CMK (cell line): ENCODE data around the gene F10.
"Not testable (repeated sequence)": the region's sequence is repeated elsewhere in the genome, so short reads cannot be mapped to it uniquely, and the experiment has no call there.

Source experiments
- DNase-seq: peaks from one replicate; pipeline ENCODE4 v3.0.0-alpha.2; 2010; ENCODE audit warnings: low read depth

The F10 gene

DNA sequence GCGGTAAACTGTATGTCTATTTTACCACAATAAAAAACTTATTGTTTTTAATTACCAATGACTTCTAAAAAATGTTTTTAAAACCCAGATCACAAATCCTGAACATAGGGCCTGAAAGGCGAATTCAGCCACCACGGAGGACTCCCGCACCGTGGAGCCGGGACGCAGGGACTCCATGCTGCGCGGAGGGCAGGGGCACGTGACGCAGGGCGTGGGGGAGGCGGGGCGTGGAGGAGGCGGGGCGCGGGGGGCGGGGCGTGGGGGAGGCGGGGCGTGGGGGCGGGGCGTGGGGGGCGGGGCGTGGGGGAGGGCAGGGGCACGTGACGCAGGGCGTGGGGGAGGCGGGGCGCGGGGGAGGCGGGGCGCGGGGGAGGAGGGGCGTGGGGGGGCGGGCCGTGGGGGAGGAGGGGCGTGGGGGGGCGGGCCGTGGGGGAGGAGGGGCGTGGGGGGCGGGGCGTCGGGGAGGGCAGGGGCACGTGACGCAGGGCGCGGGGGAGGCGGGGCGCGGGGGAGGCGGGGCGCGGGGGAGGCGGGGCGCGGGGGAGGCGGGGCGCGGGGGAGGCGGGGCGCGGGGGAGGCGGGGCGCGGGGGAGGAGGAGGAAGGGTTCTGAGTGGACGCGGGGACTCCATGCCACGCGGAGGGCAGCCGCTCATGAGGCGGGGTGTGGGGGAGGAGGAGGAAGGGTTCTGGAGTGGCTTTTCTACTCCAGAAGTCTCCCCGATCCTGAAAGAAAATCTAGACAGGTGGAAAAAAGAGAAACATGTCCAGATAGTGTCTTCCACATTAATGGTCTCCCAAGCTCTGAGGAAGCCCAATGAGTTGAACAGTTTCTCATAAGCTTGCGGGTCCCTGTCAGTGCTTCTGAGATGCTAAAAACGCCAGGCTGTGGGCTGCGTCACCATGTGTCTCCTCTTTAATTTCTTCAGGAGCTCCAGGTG, 31.5 kb downstream of the F10 start:
- DNase-seq: peak; percentile 63

DNA sequence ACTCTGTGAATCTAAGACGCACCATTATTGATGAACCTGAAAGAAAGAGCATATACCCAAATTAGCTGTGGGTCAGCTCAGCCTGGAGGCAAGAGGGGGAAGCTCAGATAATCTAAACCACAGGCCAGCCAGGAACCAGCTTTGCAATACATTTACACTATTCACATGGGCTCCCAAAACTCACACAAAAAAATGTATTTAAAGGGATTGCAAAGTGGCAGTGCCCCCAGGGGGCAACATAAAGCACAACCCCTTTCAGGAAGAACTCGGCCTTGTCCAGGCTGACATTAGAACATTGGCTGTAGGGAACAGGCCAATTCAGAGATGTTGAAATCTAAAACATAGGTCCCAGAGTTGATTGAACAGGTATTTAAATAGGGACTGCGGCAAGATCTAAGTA, 32.6 kb downstream of the F10 start:
- DNase-seq: no peak

DNA sequence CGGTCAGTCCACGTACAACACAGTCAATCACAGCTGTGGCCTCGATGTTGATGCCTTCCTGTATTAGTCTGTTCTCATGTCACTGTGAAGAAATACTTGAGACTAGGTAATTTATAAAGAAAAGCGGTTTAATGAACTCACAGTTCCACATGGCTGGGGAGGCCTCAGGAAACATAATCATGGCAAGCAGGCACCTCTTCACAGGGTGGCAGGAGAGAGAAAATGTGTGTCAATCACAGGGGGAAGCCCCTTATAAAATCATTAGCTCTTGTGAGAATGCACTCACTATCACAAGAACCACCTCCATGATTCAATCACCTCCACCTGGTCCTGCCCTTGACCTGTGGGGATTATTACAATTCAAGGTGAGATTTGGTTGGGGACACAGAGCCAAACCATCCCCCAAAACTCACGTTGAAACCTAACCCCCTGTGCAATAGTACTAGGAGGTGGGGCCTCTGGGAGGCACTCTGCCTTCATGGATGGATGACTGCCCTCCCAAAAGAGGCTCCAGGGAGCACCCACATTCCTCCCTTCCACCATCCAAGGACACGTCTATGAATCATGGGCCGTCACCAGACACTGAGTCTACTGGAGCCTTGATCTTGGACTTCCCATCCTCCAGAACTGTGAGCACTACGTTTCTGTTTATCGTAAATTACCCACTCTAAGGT, 33.5 kb downstream of the F10 start:
- no peak for DNase-seq

DNA sequence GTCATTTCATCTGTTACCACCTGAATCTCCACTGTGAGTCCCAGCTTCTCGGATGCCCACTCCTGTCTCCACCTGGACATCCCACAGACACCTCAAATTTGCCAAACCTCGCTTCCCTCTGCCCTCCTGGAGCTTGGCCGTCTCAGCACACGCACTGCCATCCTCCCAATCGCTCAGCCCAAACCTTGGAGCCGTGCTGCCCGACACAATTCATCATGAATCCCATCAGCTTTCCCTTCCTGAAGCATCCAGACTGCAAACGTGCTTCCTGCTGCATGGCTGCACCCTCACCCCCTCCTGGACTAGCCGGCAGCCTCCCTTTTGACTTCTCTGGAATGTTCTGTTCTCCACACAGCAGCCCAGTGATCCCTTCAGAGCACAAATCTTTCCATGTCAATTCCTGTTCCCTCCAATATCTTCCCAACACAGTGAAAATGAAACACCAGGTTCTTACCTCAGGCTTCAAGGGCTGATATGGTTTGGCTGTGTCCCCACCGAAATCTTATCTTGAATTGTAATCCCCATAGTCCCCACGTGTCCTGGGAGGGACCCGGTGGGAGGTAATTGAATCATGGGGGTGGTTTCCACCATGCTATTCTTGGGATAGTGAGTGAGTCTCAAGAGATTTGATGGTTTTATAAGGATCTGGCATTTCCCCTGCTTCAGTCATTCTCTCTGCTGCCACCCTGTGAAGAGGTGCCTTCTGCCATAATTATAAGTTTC, 34.8 kb downstream of the F10 start:
- no peak for DNase-seq

DNA sequence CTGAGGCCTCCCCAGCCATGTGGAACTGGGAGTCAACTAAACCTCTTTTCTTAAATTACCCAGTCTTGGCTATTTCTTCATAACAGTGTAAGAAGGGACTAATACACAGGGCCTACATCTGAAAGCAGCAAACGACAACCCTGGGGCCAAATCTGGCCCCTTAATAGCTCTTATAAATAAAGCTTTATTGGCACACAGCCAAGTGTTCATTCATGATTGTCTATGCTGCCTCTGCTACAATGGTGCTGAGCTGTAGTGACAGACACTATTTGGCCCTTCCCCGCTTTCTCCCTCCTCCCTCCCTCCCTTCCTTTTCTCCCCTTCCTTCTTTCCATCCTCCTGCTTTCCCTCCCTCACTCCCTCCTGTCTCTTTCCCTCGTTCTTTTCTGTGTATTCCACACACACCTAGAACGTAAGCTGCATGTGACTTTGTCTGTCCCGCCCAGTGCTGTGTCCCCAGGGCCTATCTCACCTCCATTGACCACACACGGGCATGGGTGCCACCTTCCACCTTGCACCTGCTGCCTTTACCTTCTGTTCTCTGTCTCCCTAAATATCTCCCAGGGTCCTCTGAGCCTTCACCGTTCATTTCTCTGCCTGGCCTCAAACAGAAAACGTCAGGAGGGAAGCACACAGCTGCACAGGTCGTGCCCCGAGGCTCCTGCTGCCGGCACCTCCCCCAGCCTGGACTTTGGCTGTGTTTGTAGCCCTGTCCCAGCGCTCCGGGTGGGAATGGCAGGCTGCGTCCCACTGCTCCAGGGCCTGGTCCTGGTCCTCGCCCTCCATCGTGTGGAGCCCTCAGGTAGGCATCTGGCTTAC, 35.5 kb downstream of the F10 start, which contains the start of gene PROZ:
Gene PROZ (plus strand): TSS at position 720 of the 819 bp plus-strand sequence. CDS start 13 bp downstream, at position 733.
- DNase-seq: no peak

DNA sequence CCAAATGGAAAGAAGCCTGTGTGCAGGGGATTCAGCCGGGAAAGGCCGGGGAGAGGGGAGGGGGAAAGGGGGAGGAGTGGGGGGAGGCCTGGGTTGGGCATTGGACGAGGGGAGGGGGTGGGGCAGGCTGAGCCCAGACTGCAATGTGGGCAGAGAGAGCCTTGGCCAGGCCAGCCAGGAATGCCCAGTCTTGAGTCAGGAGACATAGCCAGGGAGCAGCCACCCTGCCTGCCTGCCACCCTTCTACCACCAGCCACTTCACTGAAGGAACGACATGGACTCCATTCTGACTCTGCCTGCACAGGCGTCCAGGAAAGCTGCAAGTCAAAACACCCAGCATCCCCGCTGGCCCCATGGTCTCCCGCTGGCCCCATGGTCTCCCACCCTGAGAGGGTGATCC, 36.3 kb downstream of the F10 start:
- no peak for DNase-seq

DNA sequence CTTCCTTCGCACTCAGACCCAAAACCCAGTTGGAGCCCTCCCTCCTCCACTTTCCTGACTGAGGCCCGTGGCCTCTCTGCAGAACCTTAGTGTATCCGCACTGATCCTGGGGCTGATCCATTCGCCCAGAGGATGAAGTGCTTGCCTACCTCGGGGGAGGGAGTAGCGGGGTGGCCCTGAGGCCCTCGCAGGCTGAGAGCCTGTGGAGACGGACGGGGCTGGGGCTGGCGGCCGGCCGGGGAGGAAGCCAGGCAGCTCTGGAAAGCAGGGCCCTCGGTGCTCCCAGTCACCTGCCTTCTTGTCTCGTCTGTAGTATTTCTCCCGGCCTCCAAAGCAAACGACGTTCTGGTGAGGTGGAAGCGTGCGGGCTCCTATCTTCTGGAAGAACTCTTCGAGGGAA, 37.1 kb downstream of the F10 start:
- DNase-seq: no peak

DNA sequence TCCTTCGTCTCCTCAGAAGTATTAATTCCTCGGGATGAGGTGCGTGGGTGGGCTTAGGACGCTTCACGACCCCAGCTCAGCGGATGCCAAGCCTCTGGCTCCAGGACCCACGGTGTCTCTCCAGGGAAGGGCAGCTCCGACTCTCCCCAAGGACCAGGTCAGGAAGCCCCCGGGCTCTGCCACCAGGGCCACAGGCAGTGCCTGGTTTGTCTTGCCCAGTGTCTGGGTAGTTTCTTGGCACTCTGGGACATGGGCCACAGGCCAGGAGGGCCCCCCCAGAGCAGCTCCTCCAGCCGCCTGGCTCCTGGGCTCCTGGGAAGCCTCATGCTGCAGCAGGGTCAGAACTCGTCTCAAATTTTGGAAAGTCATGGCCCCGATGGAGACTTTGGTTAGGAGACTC, 38.4 kb downstream of the F10 start:
- DNase-seq: no peak

DNA sequence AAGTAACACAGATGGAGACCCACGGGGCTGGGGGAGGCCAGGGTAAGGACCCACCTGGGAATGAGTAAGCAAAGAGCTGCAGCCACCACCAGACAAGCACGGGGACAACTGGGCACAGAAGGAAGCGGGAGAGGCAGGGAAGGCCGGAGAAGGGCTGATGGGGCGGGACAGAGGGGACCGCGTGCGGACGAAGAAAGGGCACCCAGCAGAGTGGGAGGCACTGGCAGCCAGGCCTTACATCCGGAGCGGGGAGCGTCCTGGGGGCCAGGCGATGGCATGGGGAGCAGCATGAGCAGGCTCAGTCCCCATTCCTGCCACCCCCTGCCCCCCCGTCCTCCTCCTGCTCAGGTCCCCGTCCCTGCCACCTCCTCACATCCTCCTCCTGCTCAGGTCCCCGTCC, 38.8 kb downstream of the F10 start:
- no peak for DNase-seq

DNA sequence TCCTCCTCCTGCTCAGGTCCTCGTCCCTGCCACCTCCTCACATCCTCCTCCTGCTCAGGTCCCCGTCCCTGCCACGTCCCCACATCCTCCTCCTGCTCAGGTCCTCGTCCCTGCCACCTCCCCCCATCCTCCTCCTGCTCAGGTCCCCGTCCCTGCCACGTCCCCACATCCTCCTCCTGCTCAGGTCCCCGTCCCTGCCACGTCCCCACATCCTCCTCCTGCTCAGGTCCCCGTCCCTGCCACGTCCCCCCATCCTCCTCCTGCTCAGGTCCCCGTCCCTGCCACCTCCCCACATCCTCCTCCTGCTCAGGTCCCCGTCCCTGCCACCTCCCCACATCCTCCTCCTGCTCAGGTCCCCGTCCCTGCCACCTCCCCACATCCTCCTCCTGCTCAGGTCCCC, 39.4 kb downstream of the F10 start:
- DNase-seq: not testable (repeated sequence)

DNA sequence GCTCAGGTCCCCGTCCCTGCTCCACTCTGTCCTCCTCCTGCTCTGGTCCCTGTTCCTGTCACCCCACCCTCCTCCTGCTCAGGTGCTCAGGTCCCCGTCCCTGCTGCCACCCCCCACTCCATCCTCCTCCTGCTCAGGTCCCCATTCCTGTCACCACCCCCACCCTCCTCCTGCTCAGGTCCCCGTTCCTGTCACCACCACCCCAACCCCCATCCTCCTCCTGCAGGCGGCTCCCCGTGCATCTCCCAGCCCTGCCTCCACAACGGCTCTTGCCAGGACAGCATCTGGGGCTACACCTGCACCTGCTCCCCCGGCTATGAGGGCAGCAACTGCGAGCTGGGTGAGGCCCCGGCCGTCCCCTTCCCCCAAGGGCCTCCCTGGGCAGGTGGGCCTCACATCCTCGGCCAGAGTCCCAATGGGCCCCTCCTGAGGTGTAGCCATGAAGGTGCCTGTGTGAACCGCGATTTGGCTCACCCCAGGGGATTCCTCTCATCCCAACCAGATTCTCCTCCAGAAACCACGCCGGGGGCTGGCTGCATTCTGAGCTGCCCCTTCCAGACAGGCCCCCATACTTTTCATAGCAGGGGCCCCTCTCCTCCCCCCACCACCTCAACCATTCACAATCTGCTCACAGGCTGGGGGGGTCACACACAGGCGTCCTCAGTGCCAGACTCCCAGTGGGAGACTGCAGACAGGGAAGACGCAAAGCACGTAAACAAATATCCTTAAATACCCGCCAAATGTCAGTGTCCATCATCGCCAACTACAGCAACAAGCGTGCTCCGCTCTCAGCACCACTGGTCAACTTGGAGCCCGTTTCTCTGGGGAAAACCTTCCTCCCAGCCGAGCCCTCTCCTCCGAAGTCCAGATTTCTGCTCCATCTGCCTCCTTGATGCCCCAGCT, 40.4 kb downstream of the F10 start:
- DNase-seq: no peak

DNA sequence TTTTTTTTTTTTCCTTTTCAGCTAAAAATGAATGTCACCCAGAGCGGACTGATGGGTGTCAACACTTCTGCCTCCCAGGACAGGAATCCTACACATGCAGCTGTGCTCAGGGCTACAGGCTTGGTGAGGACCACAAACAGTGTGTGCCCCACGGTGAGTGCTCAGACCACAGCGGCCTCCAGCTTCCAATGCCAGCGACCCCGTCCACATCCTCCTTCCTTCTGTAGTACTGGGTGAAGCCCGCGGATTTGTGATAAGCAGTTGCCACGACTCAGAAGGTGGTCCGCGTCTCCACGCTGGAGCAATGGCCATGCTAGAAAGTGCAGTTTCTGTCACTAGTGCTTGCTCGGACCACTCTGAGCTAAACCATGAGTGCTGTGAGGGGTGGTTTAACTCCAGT, 41.9 kb downstream of the F10 start:
- peak; percentile 51 for DNase-seq

DNA sequence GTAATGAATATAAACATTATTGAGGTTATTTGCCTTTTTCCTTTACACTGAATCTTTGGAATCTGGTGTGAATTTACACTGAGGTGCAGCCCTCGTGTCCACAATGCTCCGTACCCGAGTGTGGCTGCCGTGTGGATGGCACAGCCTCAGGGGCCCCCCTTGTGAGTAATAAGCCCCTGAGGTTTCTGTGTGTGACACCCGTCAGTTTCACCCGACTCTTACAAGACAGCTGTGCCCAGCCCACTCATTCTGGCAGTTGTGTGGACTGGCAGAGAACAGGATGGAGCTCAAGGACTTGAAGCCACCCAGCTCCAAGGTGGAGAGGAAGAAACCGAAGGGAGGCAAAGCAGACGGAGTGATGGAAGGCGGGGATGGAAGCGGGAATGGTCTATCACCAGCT, 43.7 kb downstream of the F10 start:
- no peak for DNase-seq

DNA sequence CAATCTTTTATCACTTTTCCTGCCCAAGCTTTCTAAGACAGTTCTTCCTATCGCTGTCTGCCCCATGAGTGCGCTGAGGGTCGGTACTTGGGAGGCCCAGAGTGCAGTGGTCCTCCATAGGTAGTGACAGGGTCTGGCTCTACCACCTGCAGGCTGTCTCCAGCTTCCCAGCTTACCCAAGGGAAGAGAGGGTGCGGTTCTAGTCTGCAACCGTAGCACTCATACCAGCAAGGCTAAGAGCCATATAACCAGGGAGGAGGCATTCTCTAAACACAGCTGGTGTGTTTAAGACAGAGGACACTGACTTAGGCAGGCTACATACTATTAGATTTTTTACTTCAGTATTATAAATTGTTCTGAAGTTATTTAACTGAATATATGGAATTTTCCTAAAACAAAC, 44.1 kb downstream of the F10 start:
- DNase-seq: no peak

DNA sequence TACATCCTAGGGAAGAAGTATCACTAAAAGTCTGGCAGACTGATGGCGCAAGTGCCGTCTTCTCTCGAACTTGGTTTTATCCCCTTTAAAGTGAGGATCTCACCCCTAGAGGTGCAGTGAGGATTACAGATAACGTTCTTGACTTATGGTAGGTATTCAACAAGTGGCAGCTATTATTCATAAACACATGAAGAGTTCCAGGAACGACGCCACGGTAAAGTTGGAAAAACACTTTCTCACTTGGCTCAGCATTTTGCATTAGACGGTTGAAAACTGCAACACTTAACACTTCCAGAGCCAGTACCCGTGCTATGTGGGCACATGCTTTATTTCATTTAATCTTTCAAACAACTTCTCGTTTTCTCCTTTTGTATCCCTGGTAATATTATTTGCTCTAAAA, 44.6 kb downstream of the F10 start:
- DNase-seq: no peak

DNA sequence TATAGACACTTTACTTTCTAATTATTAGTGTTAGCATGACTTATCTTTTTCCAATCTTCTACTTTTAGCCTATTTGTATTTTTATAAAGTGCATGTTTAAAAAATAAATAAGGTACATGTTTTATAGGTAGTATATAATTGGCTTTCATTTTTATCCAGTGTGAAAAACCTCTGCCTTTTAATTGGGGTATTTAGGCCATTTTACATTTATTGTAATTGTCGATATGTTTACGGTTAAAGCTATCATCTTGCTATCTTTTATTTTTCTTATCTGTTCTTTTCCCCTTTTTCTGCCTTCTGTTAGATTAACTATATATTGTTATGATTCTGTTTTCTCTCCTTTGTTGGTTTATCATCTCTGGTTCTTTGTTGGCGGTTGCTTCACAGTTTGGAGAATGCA, 45.0 kb downstream of the F10 start:
- no peak for DNase-seq

DNA sequence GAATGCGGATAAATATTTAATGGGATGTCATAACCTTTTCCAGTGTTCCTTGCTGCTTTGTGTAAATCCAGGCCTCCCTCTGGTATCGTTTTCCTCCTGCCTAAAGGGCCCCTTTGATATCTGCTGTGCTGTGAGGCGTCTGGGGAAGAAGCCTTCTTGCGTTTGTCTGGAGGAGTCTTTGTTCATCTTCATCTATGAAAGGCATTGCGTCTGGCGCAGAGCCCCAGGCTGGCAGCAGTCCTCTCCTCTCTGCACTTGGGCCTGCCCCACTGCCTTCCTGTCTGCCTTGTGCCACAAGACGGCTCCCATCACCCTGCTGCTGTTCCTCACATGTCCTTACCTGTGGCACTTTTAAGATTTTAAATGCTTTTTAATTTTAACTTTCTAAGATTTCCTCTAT, 45.6 kb downstream of the F10 start:
- no peak for DNase-seq

DNA sequence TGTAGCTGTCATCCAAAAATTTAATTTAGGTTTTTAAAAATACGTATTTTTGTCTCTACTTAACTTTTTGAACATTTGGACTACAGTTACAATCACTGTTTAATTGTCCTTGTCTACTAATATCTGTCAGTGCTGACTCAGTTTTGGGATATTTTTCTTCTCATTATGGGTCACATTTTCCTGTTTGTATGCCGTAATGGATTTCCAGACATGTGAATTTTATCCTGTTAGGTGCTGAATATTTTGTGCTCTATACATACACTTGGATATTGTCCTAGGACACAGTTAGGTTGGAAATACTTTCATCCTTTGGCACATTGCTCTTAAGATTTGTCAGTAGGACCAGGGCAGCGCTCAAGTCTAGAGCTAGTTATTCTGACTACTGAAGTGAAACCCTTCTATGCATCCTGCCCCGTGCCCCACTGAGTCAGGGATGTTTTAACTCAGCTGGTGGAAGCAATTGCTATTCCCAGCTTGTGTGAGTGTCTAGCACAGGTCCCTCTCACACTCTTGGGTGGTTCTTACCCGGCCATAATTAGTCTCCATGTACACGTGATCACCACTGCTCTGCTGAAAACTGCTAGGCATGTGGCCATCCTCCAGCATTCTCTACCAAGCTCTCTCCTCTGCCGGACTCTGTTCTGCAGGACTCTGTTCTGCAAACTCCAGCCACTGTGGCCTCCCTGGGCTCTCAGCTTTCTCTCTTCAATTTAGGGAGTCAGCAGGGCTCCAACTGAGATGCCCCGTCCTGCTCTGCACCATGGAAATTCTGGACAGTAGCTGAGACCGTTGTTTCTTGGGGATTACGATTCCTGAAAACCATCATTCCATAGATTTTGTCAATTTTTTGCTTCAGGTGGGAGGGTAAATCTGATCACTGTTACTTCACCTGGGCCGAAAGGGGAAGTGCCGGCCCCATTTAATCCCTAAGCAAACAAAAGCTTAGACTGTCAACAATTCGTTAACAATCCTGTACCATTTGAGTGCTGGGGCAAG, 47.0 kb downstream of the F10 start:
- no peak for DNase-seq

DNA sequence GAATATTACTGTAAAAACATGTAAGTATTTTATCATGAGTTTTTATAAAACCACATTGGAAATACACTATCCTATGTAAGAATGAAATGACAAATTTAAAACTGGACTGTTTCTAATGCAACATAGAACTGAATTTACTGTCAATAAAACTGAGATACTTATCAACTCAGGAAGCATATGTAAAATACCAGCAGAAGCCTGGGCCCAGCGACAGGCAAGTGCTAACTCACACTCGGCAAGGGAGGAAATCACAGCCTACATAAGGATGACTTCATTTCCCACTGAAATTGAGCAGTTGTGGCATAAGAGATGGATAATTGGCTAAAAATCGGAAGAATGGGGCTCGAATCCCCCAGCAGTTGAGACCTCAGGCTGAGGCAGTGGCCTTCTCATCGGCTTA, 47.9 kb downstream of the F10 start:
- DNase-seq: no peak
